HG02973 (cell line): ENCODE measurements around the gene MDGA2.
"Not testable (repeated sequence)": the region's sequence is repeated elsewhere in the genome, so short reads cannot be mapped to it uniquely, and the experiment has no call there.

Source experiments
- ATAC-seq: cut with Tn5 transposase; IDR thresholded peaks from one replicate; pipeline ENCODE4 v1.9.1; 2021; ENCODE audit warnings: moderate library complexity; ENCODE audit not compliant: unreplicated experiment

The MDGA2 gene

DNA sequence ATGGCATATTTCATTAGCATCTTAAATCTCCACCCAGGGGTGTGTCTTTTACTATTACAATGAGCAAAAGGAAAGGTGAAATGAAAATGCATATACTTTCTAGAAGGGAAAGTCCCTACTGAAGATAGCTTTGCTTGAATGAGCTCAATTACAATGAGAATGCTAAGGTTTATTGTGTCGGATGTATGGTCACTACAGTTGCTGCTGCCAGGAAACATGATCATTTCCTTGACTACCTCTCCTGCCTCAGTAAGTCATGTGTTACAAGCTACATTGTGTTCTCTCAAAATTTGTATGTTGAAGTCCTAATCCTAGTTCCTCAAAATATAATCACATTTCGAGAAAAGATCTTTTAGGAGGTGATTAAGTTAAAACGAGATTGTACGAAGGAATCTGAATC, 322.2 kb downstream of the MDGA2 start:
- ATAC-seq, result no peak

DNA sequence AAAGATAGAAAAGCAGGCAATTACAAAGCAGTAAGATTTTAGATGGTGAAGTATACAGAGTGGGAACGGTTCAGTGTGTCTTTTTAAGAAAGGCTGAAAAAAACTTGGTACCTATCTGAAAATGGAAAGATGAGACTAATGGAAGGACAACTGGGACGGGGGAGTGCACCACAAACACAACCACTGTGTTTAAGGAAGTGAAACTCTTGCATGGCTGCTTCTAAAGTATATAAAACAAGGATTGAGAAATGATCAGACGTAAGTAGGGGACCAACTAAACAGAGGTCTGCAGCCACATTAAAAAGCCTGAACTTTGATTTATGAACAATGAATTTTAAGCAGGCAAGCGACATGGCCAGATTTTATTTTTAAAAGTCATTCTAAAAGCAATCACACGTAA, 328.6 kb downstream of the MDGA2 start:
- no peak for ATAC-seq

DNA sequence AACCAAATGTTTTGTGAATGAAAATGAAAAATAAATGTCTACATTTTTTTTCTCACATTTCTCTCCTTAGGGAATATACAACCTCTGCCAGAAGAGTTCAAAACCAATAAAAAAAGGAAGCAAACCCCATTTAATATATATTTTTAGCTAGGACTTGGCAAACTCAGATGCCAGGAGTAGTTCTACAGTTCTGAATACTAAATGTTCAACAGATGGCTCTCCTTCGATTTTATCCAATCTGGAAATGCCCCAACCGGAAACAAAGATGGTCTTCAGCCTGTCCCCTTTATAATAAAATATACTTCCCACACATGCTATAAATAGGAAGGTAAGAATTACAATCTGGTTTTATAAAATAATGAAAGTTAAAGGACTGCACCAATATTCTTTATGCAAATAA, 330.4 kb downstream of the MDGA2 start:
- no peak for ATAC-seq

DNA sequence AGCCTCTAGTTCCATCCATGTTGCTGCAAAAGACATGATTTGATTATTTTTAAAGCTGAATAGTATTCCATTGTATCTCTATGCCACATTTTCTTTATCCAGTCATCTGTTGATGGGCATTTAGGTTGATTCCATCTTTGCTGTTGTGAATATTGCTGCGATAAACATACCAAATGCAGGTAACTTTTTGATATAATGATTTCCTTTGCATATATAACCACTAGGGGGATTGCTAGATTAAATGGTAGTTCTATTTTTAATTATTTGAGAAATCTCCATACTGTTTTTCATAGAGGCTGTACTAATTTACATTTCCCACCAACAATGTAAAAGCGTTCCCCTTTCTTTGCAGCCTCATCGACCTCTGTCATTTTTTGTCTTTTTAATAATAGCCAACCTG, 342.5 kb downstream of the MDGA2 start:
- ATAC-seq, result no peak

DNA sequence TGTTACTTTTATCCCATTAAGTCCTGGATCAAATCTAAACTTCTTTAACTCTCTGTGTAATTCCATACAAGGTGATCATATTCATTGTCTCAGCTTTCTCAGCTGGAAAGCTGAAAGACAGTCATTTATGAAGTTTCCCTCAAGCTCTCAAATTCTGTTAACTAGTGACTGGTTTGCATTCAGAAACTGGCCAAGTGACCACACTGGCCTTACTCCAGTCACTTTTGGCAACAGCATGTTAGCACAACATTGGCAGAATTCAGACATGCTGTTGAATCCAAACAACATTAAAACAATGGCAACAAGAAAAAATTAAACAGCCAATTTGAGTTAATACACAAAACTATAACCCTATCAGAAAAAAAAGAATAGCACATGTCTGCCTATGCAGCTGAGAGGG, 343.3 kb downstream of the MDGA2 start:
- no peak for ATAC-seq

DNA sequence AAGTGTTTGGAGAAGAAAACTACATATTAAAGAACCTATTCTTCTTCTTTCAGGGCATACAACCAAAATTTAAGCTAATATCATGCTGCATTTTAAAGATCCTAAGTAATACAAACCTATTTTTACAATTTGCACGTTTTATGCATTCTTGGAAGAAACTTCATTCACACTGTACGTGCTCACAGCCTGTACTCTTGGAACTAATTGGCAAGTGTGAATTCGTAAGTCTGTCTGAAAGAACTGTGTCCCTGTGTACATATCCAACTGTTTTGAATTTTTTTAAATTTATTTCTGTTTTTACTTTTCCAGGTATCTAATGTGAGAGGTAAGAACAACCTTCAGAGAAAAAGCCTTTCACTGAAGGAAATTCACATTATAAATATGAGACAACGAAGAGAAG, 347.0 kb downstream of the MDGA2 start:
- ATAC-seq, result no peak

DNA sequence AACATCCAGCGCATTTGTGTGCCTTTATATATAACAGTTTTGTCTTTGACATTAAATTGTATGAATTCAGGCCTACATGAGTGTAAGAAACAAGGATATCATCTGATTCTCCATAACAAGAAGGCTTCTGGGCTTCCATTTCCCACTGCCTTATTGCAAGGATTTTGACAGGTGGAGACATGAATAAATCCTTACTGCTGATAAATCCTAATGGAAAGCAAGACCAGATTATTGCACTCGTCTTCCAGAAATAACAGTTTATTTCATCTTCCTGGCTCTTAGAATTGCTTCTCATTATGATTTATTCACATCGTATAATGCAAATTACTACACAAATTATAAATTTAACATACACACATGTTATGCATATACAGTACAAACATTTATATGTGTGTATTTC, 348.1 kb downstream of the MDGA2 start:
- ATAC-seq, result no peak

DNA sequence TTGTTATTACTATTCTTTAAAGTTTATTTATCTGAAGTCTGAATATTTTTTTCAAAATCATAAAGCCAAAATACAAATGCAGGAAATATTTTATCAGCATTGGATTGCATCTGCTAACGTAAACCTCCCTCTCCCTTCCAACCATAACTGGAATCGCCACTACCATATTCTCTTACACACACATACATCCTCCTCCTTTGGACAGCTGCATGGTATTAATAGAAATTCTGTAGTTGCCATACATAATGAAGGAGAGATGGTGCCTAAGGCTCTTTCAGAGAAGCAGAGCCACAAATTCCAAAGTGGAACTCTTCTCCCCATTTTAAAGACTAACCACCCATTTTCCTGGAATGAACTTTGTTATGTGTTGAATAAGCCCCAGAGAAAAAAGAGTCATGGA, 352.7 kb downstream of the MDGA2 start:
- ATAC-seq, result no peak

DNA sequence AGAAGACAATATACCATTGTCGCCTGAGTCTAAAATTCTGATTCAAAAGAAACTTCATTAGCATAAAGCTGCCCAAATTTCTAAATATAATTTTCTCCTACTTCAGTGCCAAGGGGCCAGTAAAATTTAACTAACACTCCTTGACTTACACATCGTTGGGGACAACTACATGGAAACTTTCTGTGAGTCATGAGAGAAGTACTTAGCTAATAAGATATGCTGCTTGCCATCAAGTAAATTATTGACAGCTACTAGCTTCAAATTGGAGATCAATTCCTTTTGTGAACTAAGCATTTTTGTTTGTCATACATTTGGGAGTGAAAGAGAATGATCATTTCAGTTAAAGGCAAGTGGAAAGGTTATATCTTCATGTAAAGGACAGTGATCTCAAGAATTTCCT, 373.3 kb downstream of the MDGA2 start:
- no peak for ATAC-seq

DNA sequence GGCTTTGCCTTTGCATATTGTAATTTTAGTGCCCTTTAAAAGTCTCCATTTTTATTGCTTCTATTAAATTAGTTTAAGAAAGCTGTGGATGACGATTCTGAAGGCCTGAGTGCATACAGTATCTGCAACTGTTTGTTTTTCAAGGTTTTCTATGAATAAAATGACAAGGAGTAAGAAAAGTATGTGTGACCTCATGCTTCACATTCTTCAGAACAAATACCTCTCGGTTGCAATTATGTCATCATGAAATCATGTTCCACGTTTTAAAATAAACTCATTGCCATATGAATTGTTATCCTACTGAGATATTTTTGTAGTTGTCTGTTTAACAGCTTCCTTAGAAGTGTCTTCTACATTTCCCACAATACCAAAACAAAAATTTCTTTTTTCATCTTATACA, 374.6 kb downstream of the MDGA2 start:
- no peak for ATAC-seq

DNA sequence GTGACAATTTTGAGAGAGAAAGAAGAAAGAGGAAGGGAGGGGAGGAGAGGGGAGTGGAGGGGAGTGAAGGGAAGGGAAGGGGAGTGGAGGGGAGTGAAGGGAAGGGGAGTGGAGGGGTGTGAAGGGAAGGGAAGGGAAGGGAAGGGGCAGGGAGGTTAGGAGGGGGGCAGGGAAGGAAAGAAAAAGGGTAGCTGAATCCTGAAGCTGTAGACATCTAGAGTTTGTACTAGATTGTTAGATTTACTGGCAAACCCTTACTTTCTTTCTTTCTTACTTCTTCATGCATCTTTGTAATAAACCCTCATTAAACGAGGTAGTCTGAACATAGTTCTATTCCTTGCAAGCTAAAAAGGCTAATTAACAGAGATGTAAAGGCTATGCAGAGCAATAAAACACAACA, 378.0 kb downstream of the MDGA2 start:
- ATAC-seq, result no peak

DNA sequence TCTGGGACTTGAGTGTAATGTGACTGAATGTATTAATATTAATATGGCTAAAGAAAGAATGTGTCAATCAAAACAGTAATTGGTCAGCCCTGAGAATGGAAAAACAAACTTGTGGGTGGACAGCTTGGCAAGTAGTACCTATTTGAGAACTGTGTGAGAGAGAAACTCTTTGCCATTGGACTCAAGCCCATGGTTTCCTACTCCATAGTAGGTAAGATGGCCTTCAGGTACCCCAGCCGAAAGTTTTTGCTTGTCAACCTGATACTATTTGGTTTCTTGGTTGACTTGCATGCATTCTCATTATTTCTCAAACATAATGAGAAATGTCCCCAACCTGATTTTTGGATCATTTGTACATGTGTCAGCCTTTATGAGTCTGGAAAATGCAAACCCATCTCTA, 391.1 kb downstream of the MDGA2 start:
- no peak for ATAC-seq

DNA sequence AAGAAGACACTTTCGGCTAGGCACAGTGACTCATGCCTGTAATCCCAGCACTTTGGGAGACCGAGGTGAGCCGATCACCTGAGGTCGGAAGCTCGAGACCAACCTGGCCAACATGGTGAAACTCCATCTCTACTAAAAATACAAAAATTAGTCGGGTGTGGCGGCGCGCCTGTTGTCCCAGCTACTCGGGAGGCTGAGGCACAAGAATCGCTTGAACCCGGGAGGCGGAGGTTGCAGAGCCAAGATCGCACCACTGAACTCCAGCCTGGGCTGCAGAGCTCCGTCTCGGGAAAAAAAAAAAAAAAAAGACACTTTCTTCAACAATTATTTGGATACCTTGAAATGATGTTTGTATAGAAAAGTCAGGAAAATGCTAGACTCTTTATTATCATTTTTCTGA, 393.6 kb downstream of the MDGA2 start:
- not testable (repeated sequence) for ATAC-seq

DNA sequence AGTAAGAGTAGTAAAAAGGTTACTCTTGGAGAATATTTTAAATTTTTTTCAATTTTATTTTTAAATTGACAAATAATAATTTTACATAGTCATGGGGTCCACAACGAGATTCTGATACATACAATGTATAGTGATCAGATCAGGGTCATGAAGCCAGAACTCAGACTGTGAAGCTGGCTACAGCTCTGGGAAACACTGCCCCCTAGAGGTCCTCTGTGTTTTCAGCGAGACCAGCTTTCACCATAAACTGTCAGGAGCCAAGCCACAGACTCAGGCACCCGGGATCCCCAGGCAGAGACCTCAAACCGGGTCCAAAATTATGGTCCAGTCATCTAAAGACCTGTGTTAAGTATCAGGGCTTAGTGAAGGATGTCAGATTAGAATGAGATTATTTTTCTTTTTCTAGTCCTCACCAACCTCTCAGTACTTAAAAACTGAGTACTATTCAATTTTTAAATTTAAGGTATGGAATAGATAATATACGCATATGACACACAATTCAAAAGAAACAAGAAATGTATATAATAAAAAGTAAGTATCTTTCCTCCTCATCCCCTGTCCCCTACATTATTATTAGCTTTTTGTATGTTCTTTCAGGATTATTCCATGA, 397.1 kb downstream of the MDGA2 start:
- ATAC-seq, result no peak

DNA sequence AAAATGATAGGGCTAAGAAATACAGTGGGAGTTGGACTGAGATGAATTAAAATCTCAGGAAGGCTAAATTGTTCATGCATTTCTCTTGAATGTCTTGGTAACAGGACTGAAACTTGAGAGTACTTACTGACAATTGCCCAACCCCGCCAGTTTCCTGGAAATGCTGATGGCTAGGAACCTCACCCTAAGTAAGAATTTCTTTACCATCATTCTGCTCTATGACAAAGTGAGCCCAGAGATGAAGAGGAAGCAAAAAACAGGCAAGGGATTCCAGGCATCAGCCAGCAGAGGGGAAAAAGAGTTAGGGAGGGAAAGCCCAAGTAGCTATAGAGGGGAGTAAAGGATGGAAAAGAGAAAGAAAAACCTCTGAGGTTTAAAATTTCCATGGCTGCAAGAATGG, 397.7 kb downstream of the MDGA2 start:
- no peak for ATAC-seq

DNA sequence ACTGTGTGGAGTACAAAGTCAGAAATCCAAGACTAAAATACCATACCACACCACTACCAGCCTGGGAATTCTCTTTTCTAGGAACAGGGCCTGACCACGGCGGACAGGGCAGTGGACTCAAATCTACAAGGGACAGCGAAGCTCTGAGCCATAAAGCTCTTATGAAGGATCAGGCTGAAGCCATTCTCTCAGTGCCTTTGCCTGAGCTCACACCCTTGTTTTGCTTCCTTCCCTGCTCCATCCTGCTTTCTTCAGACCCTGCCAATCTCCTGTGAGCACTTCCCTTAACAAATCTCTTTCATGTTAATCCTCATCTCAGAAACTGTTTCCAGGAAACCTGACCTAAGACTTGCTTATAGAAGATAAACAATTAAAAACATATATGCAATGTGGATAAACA, 398.5 kb downstream of the MDGA2 start:
- no peak for ATAC-seq

DNA sequence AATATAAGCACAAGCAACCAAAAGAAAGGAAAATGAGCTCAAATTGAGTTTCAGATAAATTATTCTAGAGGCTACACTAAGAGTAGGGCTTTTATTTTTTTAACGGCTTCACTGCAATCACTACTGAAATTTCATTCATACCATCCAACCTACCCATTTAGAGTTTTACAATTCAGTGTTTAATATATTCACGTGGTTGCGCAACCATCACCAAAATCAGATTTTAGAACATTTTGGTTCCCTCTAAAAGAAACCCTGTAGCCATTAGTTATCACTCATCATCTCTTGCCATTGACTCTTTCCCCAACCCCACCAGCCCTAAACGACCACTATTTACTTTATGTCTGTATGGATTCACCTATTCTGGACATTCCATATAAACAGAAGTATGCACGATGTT, 401.5 kb downstream of the MDGA2 start:
- ATAC-seq, result no peak

DNA sequence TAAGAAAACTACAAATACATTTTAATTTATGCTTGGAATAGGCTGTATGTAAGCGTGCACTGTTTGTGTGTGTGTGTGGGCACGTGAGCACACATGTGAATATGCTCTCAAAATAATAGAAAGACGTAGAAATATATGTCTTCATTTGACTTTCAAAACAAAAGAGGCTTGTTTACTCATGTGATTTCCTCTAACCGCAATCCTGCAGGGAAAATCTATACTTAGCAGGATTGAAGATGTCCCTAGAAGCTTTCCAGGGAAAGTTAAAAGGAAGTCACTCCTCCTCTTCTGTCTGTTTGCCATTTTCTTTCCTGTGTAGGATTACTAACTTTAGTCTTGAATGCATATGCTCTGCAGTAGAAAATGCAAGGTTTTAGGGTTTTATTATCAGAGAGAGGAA, 404.7 kb downstream of the MDGA2 start:
- ATAC-seq, result no peak

DNA sequence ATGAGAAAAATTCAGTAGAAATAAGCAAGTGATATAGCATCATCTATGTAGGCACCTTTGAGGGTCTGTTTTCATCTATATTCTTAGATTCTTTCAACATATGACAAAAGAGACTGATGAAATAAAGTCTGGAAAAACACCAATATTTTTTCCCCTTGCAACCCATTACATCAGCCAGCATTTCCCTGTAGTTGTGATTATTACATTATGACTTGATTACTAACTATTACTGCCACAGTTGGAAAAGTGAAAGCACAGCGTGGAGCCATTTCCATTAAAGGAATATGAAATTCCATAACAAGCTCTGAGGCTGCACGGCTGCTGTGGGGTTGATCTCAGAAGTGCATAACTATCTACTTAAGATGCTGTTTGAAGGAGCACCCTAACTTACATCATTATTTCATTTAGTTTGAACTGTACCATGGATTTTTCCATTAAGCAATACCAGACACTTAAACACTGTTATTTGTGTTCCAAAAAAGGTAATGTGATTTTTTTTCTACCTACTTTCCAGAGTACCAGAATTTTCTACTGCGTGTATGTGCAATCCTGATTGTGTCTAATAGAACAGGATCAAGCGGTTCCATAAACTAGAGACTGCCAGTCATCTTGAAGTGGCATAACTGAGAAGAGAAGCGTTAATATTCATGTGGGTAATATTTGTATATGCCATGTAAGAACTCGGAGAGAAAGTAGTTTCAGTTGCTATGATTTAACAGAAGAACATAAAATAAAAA, 405.5 kb downstream of the MDGA2 start:
- no peak for ATAC-seq

DNA sequence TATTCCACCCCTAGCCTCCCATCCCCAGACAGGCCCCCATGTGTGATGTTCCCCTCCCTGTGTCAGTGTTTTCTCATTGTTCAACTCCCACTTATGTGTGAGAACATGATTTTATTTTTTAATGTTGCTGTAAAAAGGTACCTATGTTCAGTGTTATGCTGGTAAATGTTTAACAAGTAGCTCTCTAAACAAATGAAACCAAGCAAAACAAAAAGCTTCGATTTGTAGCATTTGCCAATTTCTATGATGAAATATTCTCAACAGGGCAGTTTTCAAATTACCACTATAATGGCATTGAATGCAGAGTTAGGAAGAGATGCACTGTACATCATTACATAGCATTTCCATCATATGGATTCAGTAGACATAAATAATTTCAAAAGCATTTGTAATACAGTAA, 410.6 kb downstream of the MDGA2 start:
- ATAC-seq, result no peak

DNA sequence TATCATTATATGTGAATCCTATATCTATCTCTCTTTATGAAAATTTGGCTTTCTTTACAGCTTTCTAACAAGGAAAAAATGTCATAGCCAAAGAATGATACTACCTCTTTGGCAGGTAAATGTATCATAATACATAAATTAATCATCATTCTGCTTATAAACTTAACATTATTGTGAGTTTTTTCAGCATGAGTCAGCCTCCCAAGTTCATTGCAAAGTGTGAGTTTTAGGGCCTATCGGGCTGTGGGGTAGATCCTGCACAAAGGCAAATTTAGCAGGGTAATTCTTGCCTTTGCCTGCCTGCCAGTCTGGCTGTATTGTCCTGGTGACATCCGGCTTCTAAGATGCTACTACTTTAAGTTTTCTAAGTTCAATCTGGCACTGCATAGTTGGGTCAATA, 412.6 kb downstream of the MDGA2 start:
- no peak for ATAC-seq

DNA sequence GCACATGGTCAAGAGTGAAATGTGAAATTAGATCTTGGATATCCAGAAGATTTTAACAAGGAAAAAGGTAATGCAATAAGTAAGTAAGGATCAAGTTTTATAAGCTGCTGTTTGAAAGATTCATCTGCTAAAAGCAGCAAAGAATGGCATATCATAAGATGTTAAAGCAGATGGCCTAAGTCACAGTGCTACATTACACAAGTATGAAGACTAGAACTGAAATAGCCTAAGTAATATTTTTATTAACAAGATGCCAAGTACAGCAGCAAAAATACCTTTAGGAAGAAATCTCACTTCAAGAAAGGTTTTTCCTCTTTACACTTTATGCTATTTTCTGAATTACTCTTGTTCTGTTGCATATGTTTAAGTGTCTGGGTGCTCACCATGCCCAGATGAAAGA, 414.1 kb downstream of the MDGA2 start:
- no peak for ATAC-seq

DNA sequence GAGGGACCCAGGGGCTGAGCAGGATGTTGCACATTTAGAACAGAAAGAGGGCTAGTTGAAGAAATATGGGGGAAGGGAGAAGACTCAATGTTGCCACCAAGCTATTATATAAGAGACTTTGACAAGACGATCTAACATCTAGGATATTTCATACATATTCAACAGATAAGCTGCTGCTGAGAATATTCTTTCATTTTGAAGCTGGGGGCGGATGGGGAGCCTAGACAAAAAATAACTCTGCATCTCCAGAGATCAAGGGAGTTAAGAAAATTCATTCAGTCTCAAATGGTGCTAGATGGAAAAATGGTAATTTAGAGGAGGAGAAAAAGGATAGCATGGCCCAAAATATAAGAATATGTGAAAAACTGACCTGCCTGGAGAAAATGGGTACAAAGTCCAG, 415.6 kb downstream of the MDGA2 start:
- no peak for ATAC-seq
